Measurements from ENCODE around the gene SPRY2.

- TF ChIP-seq CTCF (IDR thresholded peaks at IDR 0.05; ENCODE audit: low read depth, low read length) (no peak), EZH2phosphoT487 (IDR thresholded peaks at IDR 0.05; ENCODE audit: low read depth) (no peak)
Observed at GRCh38 chr13:80348750-80349149, 7.8 kb upstream of the SPRY2 start.

Measured in OCI-LY3 (cell line).